Fibroblast of lung (primary cell): ENCODE data around the gene B4GALT2. TPM values are rescaled to one million over a fixed set of nuclear protein-coding genes. Genes with fewer than 3 reads are reported as not detected.
A peak's percentile ranks its signal among the peaks of the same experiment; 100 is the strongest.

Experiments
- DNase-seq, 2 donors: peaks; one replicate each; pipeline versions ENCODE4 v3.0.0 to v3.0.0-alpha.2; 2010; ENCODE audit warnings: low read depth in 2 of 2
- H2AFZ ChIP-seq: 2 replicates; pipeline ENCODE4 v1.5.1; 2012; ENCODE audit warnings: low read length, control low read depth, inconsistent platforms
- H3K27ac ChIP-seq: 2 replicates; pipeline ENCODE4 v1.5.1; 2011; ENCODE audit warnings: low read length, control low read depth; ENCODE audit not compliant: insufficient read depth
- H3K27me3 ChIP-seq: 2 replicates; pipeline ENCODE4 v1.5.1; 2011; ENCODE audit warnings: mild to moderate bottlenecking, low read length; ENCODE audit not compliant: control insufficient read depth, insufficient read depth
- H3K36me3 ChIP-seq: 2 replicates; pipeline ENCODE4 v1.5.1; 2011; ENCODE audit warnings: low read length; ENCODE audit not compliant: control insufficient read depth, insufficient read depth
- H3K4me1 ChIP-seq: 2 replicates; pipeline ENCODE4 v1.5.1; 2011; ENCODE audit warnings: low read length; ENCODE audit not compliant: control insufficient read depth, insufficient read depth; ENCODE audit errors: extremely low read depth
- H3K4me2 ChIP-seq: 2 replicates; pipeline ENCODE4 v1.5.1; 2011; ENCODE audit warnings: low read length, control low read depth; ENCODE audit not compliant: insufficient read depth; ENCODE audit errors: extremely low read depth
- H3K4me3 ChIP-seq, 4 experiments: fragments of 200-600 bp in 1 of 4; sonication (generic) in 1 of 4; replicated peaks in 1 of 4; 2 replicates each; pipeline ENCODE4 v1.5.1; 2011 to 2016; ENCODE audit warnings: low read length in 4 of 4, low read depth in 3 of 4, mild to moderate bottlenecking in 3 of 4, control low read depth in 2 of 4, inconsistent platforms in 1 of 4, mixed read lengths in 1 of 4; ENCODE audit not compliant: insufficient read depth in 1 of 4; ENCODE audit errors: control extremely low read depth in 1 of 4
- H3K79me2 ChIP-seq: 2 replicates; pipeline ENCODE4 v1.5.1; 2012; ENCODE audit warnings: mild to moderate bottlenecking, low read length, inconsistent platforms; ENCODE audit not compliant: control insufficient read depth, insufficient read depth
- H3K9ac ChIP-seq: 2 replicates; pipeline ENCODE4 v1.5.1; 2011; ENCODE audit warnings: mild to moderate bottlenecking, low read length, control low read depth; ENCODE audit not compliant: insufficient read depth
- H3K9me3 ChIP-seq: 2 replicates; pipeline ENCODE4 v1.5.1; 2012; ENCODE audit warnings: low read depth, low read length; ENCODE audit not compliant: control insufficient read depth, insufficient read depth
- H4K20me1 ChIP-seq: 2 replicates; pipeline ENCODE4 v1.5.1; 2011; ENCODE audit warnings: low read length; ENCODE audit not compliant: control insufficient read depth, insufficient read depth; ENCODE audit errors: extremely low read depth
- CTCF ChIP-seq, 2 donors: IDR thresholded peaks in 1 of 2; conservative IDR thresholded peaks in 1 of 2; 1 replicate in 1 of 2; 2 replicates in 1 of 2; pipeline ENCODE4 v1.5.1; 2011 to 2012; ENCODE audit warnings: low read length in 2 of 2, control low read depth in 1 of 2, inconsistent platforms in 1 of 2, low read depth in 1 of 2, mild to moderate bottlenecking in 1 of 2
- EZH2 ChIP-seq: IDR thresholded peaks from 2 replicates; pipeline ENCODE4 v1.5.1; 2012; ENCODE audit warnings: low read length, control low read depth, mild to moderate bottlenecking; ENCODE audit errors: missing control alignments
- polyA plus RNA-seq, 2 donors: library from polyadenylated mRNA; depleted of rRNA in 1 of 2; stranded (reverse) in 1 of 2; unstranded in 1 of 2; fragments of >200 nt; gene quantifications; 2 replicates each; pipeline ENCODE4 v1.2.1, GENCODE V29; 2011 to 2012; ENCODE audit warnings: missing spikeins in 1 of 2
- total RNA-seq: library from RNA; depleted of rRNA; stranded (reverse); fragments of >200 nt; gene quantifications from 2 replicates; pipeline ENCODE4 v1.2.1, GENCODE V29; 2014

The B4GALT2 gene
- total and polyA plus RNA-seq, 2 donors (not counting 1 experiment from before 2014, with no cell fraction given): 40.6 to 55.0 TPM

GRCh38 chr1:44037154-44037553 is 58.1 kb downstream of the B4GALT2 start:
- H3K9ac ChIP-seq: no peak overlapping the region
- H2AFZ ChIP-seq: no peak overlapping the region
- no peak overlapping the region for H3K4me2 ChIP-seq
- TF ChIP-seq EZH2 (no peak), CTCF (conservative IDR thresholded peaks at IDR 0.05 in 1 of 2, IDR thresholded peaks at IDR 0.05 in 1 of 2; ENCODE audit: low read depth in 1 of 2, low read length in 2 of 2) (no peak)
- no peak overlapping the region for H3K27ac ChIP-seq
- H3K4me1 ChIP-seq: peaks cover 17% of the 10 kb centered on the region
- H4K20me1 ChIP-seq: no peaks in the 10 kb centered on the region
- H3K36me3 ChIP-seq: no peaks in the 10 kb centered on the region
- no peaks in the 10 kb centered on the region for H3K79me2 ChIP-seq
- H3K27me3 ChIP-seq: no peaks in the 10 kb centered on the region
- H3K9me3 ChIP-seq: no peaks in the 10 kb centered on the region
- no peak overlapping the region for H3K4me3 ChIP-seq
- peak in 1 of 2 donors; percentile 6 for DNase-seq

GRCh38 chr1:44038876-44039657 is 60.1 kb downstream of the B4GALT2 start:
- no peak overlapping the region for H2AFZ ChIP-seq
- no peaks in the 10 kb centered on the region for H3K9me3 ChIP-seq
- no peak overlapping the region for H3K27ac ChIP-seq
- DNase-seq: peak in 1 of 2 donors; percentile 35
- no peaks in the 10 kb centered on the region for H3K79me2 ChIP-seq
- no peaks in the 10 kb centered on the region for H3K27me3 ChIP-seq
- H3K4me2 ChIP-seq: no peak overlapping the region
- H3K9ac ChIP-seq: no peak overlapping the region
- peaks cover 17% of the 10 kb centered on the region for H3K4me1 ChIP-seq
- no peaks in the 10 kb centered on the region for H4K20me1 ChIP-seq
- no peak overlapping the region for H3K4me3 ChIP-seq
- no peak for TF ChIP-seq CTCF (conservative IDR thresholded peaks at IDR 0.05 in 1 of 2, IDR thresholded peaks at IDR 0.05 in 1 of 2; ENCODE audit: low read depth in 1 of 2, low read length in 2 of 2)
- TF ChIP-seq EZH2: no peak
- no peaks in the 10 kb centered on the region for H3K36me3 ChIP-seq

- Histone ChIP-seq H3K4me1 (peaks cover 17% of the 10 kb centered on the region), H3K27me3 (no peaks in the 10 kb centered on the region), H2AFZ (no peak overlapping the region), H3K27ac (no peak overlapping the region), H3K9ac (no peak overlapping the region), H3K9me3 (no peaks in the 10 kb centered on the region), H3K4me2 (no peak overlapping the region), H3K36me3 (no peaks in the 10 kb centered on the region), H3K79me2 (no peaks in the 10 kb centered on the region), H3K4me3 (no peak overlapping the region), H4K20me1 (no peaks in the 10 kb centered on the region)
- no peak for DNase-seq
- TF ChIP-seq CTCF (conservative IDR thresholded peaks at IDR 0.05 in 1 of 2, IDR thresholded peaks at IDR 0.05 in 1 of 2; ENCODE audit: low read depth in 1 of 2, low read length in 2 of 2) (no peak), EZH2 (no peak)
Observed at GRCh38 chr1:44040418-44040817, 61.4 kb downstream of the B4GALT2 start.

Other genes with a start within 250 kb of the B4GALT2 start
- gene ARTN, start 45.4 kb upstream of the B4GALT2 start, total RNA-seq: 0.50 TPM in 1 of 2 replicates, not detected in the other
- gene ARTN, start 45.4 kb upstream of the B4GALT2 start, polyA plus RNA-seq: 0.06 TPM in 1 of 2 replicates, not detected in the other
- 13.1 and 18.5 TPM in 2 replicates for gene IPO13, start 32.3 kb upstream of the B4GALT2 start, total RNA-seq
- gene IPO13, start 32.3 kb upstream of the B4GALT2 start, polyA plus RNA-seq: 12.8 and 19.1 TPM in 2 replicates
- 9.1 and 12.8 TPM in 2 replicates for gene DPH2, start 9.2 kb upstream of the B4GALT2 start, total RNA-seq
- 11.2 and 17.5 TPM in 2 replicates for gene DPH2, start 9.2 kb upstream of the B4GALT2 start, polyA plus RNA-seq
- gene ATP6V0B, start 4.2 kb upstream of the B4GALT2 start, total RNA-seq: 102 and 121 TPM in 2 replicates
- 83.5 and 89.0 TPM in 2 replicates for gene ATP6V0B, start 4.2 kb upstream of the B4GALT2 start, polyA plus RNA-seq
- gene CCDC24, start 12.4 kb downstream of the B4GALT2 start, total RNA-seq: 1.0 and 3.5 TPM in 2 replicates
- 0.63 and 0.94 TPM in 2 replicates for gene CCDC24, start 12.4 kb downstream of the B4GALT2 start, polyA plus RNA-seq
- gene SLC6A9, start 52.3 kb downstream of the B4GALT2 start, total RNA-seq: 13.6 and 19.5 TPM in 2 replicates
- gene SLC6A9, start 52.3 kb downstream of the B4GALT2 start, polyA plus RNA-seq: 3.3 and 3.4 TPM in 2 replicates
- under 0.01 and 0.50 TPM in 2 replicates for gene KLF17, start 139.6 kb downstream of the B4GALT2 start, total RNA-seq
- 0.05 and 0.20 TPM in 2 replicates for gene KLF17, start 139.6 kb downstream of the B4GALT2 start, polyA plus RNA-seq
- gene KLF18, start 162.4 kb downstream of the B4GALT2 start, total RNA-seq: not detected in 2 replicates
- gene KLF18, start 162.4 kb downstream of the B4GALT2 start, polyA plus RNA-seq: not detected in 2 replicates
- gene DMAP1, start 234.3 kb downstream of the B4GALT2 start, total RNA-seq: 17.2 and 23.6 TPM in 2 replicates
- gene DMAP1, start 234.3 kb downstream of the B4GALT2 start, polyA plus RNA-seq: 21.1 and 26.8 TPM in 2 replicates